Stimulated activated naive CD4-positive, alpha-beta T cell (primary cell): Measurements from ENCODE around the gene DCC.

ENCODE experiments used
- DNase-seq, 6 experiments: peaks; one replicate each; lab custom pipeline; 2025; lab: John Stamatoyannopoulos, UW

DCC gene

DNA sequence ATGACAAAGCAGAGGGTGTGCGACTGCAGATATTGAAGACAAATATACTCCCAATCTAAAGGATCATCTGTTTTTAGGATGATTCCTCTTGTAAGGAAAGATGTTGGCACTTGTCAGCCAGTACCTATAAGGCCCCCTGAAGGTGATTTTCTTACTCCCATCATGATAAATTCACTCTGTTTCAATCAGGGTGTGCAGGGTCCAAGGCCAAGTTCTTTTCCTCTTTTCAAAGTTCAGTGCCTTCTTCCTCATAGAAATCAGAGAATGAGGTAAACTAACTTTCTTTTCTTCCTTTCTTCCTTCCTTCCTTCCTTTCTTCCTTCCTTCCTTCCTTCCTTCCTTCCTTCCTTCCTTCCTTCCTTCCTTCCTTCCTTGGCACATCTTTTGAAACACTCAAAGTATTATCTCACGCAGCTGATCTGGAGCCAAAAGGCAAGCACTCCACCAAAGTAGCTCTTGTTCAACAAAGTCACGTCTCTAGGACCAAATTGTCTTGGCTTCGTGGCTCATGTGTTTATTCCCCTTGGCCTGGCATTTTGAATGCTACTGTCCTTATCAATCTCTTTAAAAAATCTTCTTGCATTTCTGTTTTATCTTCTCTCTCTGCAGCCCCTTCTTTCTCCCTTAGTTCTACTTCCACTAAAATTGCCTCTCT, 87.7 kb downstream of the DCC start:
- no peak for DNase-seq

GRCh38 chr18:52431683-52432082, 91.7 kb downstream of the DCC start:
- no peak for DNase-seq

DNA sequence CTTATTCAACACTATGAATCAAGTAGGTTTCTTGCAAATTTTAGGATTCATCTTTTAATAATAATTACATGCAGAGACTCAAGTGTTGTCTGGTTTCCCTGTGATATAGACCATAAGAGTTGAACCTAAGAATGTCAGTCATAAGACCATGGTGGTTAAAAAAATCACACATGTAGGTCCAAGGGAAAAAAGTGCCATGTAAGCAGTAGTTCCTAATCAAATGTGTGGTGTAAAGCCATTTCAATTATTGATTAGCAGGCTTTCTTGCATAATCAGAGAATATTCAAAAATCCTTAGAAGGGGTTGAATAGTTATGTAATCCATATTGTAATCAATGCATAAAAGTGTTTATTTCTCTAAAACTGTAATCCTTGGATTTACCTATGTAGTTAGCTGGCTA, 93.8 kb downstream of the DCC start:
- no peak for DNase-seq

DNA sequence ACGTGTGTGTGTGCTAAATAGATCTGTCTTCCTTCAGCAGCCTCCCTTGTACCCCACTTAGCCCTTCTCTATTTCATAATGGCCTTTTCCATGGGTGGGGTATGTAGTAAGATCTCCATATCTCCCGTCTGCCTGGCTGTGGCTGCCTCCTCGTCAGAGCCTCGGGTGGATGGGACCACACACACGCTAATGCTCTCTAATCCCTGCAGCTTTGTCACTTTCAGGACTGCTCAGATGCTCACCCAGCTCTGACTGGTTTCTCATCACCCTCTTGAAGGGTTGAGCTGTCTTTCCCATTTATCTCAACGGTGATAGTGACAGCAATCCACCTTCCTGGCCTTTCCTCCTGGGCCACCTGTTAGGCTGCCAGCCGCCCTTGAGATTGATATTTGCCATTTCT, 95.3 kb downstream of the DCC start:
- no peak for DNase-seq

GRCh38 chr18:52437161-52437560, 97.2 kb downstream of the DCC start:
- DNase-seq: no peak

GRCh38 chr18:52439457-52439856, 99.5 kb downstream of the DCC start:
- no peak for DNase-seq

GRCh38 chr18:52441794-52442193, 101.8 kb downstream of the DCC start:
- no peak for DNase-seq

- no peak for DNase-seq
Observed at GRCh38 chr18:52442686-52443085, 102.7 kb downstream of the DCC start.

DNA sequence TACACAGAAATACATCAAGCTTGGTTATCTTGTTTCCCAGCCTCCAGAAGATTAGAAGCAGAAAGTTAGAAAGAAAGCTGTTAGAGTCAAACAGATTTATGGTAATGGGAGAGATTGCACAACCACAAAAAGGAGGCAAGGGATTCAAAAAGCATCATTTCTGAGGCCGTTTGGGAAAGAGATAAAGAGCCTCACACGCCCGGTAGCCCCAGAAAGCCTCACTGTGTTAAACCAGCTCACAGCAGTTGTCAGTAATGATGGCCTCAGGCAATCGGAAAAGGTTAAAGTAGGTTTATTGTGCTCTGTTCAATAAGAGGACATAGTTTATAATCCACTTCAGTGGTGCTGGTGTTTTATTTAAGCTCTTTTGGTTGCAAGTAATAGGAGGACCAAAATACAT, 111.3 kb downstream of the DCC start:
- DNase-seq: no peak

GRCh38 chr18:52451851-52452250, 111.9 kb downstream of the DCC start:
- no peak for DNase-seq

DNA sequence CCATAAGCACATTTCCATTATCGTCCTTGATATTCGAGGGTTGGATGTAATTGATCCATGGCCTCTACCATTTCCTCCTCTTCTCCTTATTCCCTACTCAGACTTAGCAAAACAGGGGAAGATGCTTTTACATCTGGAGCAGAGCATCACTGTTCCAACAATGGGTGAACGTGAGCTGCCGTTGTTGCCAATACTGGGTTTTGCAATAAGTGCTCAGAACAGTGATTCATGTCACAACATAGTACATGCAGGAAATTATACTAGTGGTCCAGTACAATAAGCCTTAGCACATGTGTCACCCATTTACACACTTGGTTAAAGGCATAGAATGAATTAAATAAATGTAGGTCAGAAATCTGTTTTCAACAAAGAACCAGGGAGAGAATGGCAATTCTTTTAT, 112.4 kb downstream of the DCC start:
- no peak for DNase-seq

DNA sequence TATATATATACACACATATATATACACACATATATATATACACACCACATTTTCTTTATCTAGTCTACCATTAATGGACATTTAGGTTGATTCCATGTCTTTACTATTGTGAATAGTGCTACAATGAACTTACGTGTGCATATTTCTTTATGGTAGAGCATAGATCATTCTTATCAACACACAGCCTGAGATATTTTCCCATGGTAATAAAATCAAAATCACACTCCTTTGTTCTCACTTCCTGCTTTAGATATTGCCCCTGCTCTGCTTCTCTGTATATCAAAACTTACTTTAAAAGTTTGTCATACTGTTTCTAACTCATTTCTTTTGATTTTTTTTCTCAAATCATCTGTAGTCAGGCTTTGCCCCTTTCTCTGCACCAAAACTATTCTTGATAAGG, 119.9 kb downstream of the DCC start:
- no peak for DNase-seq

DNA sequence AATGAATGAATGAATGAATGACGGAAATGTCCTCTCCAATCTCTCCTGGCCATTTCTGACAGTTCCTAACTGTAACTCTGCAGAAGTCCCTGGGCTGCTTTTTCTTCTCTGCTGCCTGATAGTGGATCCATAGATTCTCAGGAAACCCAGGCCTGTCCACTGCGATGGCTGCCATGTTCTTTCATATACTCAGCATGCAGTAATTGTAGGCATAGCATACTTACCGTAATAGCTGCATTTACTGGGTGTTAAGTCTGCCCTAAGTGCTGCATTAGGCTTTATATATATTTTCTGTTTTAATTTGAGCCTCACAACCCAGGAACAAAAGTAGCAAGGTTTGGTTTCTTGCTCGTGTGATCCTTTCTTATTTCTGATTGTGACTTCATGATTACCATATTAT, 122.9 kb downstream of the DCC start:
- no peak for DNase-seq

DNA sequence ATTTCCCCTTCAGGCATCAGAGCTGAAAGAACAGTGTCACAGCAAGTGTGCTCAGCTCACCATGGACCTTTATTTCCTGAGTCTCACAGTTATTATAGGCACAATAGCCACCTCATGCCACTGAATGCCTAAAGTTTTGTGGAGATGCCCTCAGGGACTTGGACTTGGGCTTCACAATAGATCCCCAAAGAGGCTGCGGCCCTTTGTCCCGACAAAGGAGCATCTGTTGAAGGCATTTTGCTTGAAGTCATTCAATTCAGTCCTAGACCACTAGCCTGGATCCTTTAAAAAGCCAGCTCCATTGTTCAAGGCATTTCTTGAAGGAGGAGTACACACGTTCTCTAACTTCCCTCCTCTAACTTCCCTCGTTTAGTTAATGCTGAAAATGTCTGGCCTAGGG, 125.4 kb downstream of the DCC start:
- no peak for DNase-seq

DNA sequence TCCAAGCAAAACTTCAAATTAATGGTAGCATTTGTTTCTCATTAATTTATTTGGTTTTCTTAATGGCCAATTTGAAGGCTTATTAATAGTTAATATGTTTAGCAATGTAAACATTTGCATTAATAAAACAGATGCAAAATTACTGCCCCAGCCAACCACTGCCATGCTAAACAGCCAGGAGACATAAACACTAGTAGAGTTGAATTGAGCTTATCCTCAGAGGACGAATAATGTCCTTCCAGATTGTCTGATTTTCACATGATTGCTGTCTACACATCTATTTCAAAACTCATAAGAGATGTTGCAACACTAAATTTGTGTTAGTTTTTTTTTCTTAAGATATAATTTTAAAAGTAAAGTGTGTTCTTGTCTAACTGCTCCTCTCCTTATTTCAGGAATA, 128.5 kb downstream of the DCC start:
- DNase-seq: no peak

- DNase-seq: no peak
Observed at GRCh38 chr18:52475325-52475724, 135.3 kb downstream of the DCC start.

DNA sequence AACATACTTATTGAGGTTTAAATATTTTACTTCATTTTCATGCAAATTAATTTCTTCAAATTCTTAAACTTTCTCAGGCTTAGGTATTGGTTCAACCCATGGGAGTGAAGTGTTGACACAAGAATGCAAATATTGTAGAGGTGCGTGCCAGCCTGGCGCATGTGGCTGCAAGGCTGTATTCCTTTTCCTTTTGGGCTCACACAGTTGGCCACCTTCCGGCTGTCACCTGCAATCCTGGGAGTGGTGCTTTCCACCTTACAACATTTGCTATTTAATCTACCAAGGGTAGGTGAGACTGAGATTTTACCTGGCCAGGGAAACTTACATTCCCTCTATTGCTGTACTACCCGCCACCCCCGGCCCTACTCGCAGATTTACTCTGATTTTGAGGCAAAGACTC, 141.1 kb downstream of the DCC start:
- DNase-seq: no peak

GRCh38 chr18:52484977-52485376, 145.0 kb downstream of the DCC start:
- no peak for DNase-seq

- no peak for DNase-seq
Observed at GRCh38 chr18:52486052-52486451, 146.1 kb downstream of the DCC start.

DNA sequence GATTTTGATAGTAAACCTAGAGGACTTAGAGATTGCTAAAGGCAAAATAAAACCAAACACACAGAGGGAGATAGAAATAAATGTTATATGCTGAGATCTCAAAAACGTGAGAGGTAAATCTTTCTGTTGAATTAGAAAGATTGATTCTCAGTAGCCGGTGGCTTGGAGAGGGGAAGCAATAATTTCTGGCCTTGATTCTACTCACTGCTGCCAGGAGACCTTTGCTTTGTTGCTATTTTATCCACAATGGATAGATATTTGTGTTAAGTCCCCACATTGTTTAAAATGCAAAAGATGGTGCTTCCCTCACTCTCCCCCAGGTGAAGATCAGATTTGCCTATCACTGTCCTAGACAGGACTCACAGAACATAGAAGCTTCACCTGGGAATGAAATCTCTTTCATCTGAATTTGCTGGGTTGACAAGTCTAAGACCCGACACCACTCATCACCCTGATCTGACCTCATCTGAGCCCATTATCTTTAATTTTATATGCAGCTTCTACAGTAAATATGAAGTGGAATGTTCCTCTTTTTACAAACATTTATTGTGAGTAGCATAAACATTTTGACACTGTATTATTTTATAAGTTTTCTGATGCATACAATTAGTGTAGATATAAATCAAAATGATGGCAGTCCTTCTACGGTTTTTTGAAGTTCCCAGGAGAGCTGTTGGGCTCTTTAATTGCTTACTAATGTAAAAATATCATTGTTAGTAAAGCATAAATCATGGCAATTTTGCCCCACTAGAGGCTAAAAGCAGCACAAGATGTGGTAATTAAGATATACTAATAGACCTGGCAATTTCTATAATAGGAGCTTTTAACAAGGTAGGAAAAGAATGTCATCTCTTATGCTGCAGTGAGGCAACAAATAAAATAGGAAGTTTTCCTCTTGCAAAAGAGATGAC, 149.7 kb downstream of the DCC start:
- no peak for DNase-seq

- DNase-seq: no peak
Observed at GRCh38 chr18:52496426-52496825, 156.4 kb downstream of the DCC start.

DNA sequence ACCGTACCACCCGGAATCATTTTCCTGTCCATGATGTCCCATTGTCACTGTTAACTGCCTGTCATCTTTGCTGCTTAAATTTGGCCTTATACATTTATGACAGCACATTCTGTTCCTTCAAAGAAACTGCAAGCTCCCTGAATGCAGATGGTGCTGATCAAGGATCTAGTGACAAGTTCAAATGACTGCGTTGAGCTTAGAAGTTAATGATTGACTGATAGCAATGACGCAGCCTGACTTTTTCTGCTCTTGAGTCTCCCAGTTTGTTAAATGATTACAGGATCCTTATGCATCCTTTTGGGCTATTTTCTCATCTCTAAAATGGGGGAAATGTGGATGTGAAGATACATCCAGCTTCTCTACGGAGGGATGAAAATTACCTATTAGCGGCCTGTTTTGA, 159.0 kb downstream of the DCC start:
- DNase-seq: no peak

DNA sequence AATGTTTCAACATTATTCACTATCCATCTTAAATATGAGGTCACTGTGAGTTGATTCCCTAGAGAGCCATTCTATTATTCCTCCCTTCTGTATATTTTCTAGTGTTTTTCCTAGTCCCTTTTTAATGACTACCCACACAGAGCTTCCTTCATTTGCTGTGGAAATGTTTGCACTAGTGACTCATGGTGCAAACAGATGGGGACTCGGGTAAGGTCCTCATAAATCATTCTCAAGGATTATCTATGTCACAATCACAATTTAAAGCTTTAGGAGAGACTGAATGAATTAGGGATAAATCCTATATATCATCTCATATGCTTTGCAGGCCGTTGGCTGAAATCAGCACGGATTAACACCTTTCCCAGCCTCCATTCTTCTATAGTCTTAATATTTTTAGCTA, 159.6 kb downstream of the DCC start:
- no peak for DNase-seq

DNA sequence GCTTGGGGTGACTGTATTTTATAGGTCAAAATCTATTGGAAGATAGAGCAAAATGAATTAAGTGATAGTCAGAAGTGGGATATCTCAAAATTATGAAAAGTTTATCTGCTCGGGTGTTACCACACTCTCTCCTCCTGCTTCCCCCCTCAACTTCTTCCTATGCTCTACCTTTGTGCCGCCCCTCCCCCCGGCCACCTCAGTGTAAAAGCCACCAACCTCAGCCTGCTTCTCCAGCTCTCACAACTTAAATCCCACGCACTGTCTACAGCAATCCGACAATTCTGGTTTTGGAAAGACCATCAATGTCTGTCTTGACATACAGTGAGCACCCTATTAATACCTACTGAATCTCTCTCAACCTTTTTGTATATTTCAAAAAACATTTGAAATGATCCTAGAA, 164.6 kb downstream of the DCC start:
- DNase-seq: no peak
